HL-60 (cell line): Measurements from ENCODE around the gene RAP1GAP2.

Source experiments
- CTCF ChIP-seq: IDR thresholded peaks from one replicate; pipeline ENCODE4 v1.5.1; 2011; ENCODE audit warnings: low read length, control low read depth, inconsistent platforms; ENCODE audit not compliant: insufficient read depth
- GABPA ChIP-seq: IDR thresholded peaks from 2 replicates; pipeline ENCODE4 v1.6.1; 2012; ENCODE audit warnings: low read depth
- POLR2AphosphoS5 ChIP-seq: IDR thresholded peaks from 2 replicates; pipeline ENCODE4 v1.6.1; 2012; ENCODE audit warnings: low read depth
- REST ChIP-seq: IDR thresholded peaks from 2 replicates; pipeline ENCODE4 v1.6.1; 2012; ENCODE audit warnings: low read depth; ENCODE audit not compliant: insufficient replicate concordance

GRCh38 chr17:2819921-2820501 lies 23.8 kb downstream of the RAP1GAP2 start:
- TF ChIP-seq CTCF (no peak), POLR2AphosphoS5 (no peak), GABPA (no peak), REST (no peak)
